HepG2 (cell line): ENCODE data around the gene ISG20L2. TPM values are rescaled to one million over a fixed set of nuclear protein-coding genes. Genes with fewer than 3 reads are reported as not detected.

Experiments
- ARID2 ChIP-seq: sonication (generic); formaldehyde crosslinking; IDR thresholded peaks from 2 replicates; pipeline ENCODE4 v1.8.1; 2022; ENCODE audit warnings: mild to moderate bottlenecking, missing genetic modification reagents, borderline replicate concordance
- ATM ChIP-seq: fragments of 450-650 bp; IDR thresholded peaks from 2 replicates; pipeline ENCODE4 v1.7.1; 2017; ENCODE audit warnings: mild to moderate bottlenecking, borderline replicate concordance
- DMTF1 ChIP-seq: sonication (generic); formaldehyde crosslinking; IDR thresholded peaks from 2 replicates; pipeline ENCODE4 v1.4.0; 2020; ENCODE audit warnings: mild to moderate bottlenecking, missing genetic modification reagents
- DNMT3B ChIP-seq: conservative IDR thresholded peaks from 2 replicates; pipeline ENCODE4 v1.6.1; 2016; ENCODE audit warnings: missing biosample characterization, control low read depth
- KAT7 ChIP-seq: IDR thresholded peaks from 2 replicates; pipeline ENCODE4 v1.6.1; 2018; ENCODE audit warnings: borderline replicate concordance, missing compliant biosample characterization
- MEIS2 ChIP-seq: sonication (generic); formaldehyde crosslinking; IDR thresholded peaks from 2 replicates; pipeline ENCODE4 v1.9.0; 2021; ENCODE audit warnings: mild to moderate bottlenecking, missing genetic modification reagents
- MXI1 ChIP-seq: IDR thresholded peaks from 3 replicates; pipeline ENCODE4 v1.6.1; 2012; ENCODE audit warnings: low read depth, low read length, inconsistent platforms, borderline replicate concordance
- POLR2A ChIP-seq, 2 experiments: IDR thresholded peaks; 2 replicates each; pipeline ENCODE4 v1.6.1; 2011; ENCODE audit warnings: low read depth in 2 of 2, low read length in 2 of 2, mild to moderate bottlenecking in 1 of 2, moderate library complexity in 1 of 2; ENCODE audit not compliant: insufficient read depth in 1 of 2
- RCOR2 ChIP-seq: IDR thresholded peaks from 2 replicates; pipeline ENCODE4 v1.6.1; 2016; ENCODE audit warnings: missing biosample characterization, missing genetic modification reagents
- SAP130 ChIP-seq: IDR thresholded peaks from 2 replicates; pipeline ENCODE4 v1.6.1; 2016; ENCODE audit warnings: low read depth
- TFAP4 ChIP-seq: sonication (generic); IDR thresholded peaks from 2 replicates; pipeline ENCODE4 v1.6.1; 2016; ENCODE audit warnings: low read depth, borderline replicate concordance
- THYN1 ChIP-seq: sonication (generic); formaldehyde crosslinking; IDR thresholded peaks from 2 replicates; pipeline ENCODE4 v1.8.1; 2023; ENCODE audit warnings: low read depth, mild to moderate bottlenecking, moderate library complexity, missing genetic modification reagents, borderline replicate concordance
- ZBTB2 ChIP-seq: sonication (generic); formaldehyde crosslinking; IDR thresholded peaks from 2 replicates; pipeline ENCODE4 v1.8.0; 2022; ENCODE audit warnings: low read depth, missing genetic modification reagents
- ZNF343 ChIP-seq: sonication (generic); formaldehyde crosslinking; IDR thresholded peaks from 2 replicates; pipeline ENCODE4 v1.4.0; 2020; ENCODE audit warnings: mild to moderate bottlenecking, missing genetic modification reagents
- ZNF350 ChIP-seq: sonication (generic); formaldehyde crosslinking; IDR thresholded peaks from 2 replicates; pipeline ENCODE4 v1.4.0; 2020; ENCODE audit warnings: mild to moderate bottlenecking, low read depth, missing genetic modification reagents, borderline replicate concordance
- ZNF670 ChIP-seq: sonication (generic); formaldehyde crosslinking; IDR thresholded peaks from 2 replicates; pipeline ENCODE4 v1.8.0; 2022; ENCODE audit warnings: mild to moderate bottlenecking, missing genetic modification reagents, borderline replicate concordance
- ZNF687 ChIP-seq: sonication (generic); formaldehyde crosslinking; IDR thresholded peaks from 2 replicates; pipeline ENCODE4 v1.5.1; 2020; ENCODE audit warnings: mild to moderate bottlenecking, missing genetic modification reagents, moderate library complexity
- ZNF792 ChIP-seq: IDR thresholded peaks from 2 replicates; pipeline ENCODE4 v1.6.1; 2016
- ZSCAN20 ChIP-seq: sonication (generic); formaldehyde crosslinking; IDR thresholded peaks from 2 replicates; pipeline ENCODE4 v1.4.0; 2020; ENCODE audit warnings: missing genetic modification reagents, mild to moderate bottlenecking, borderline replicate concordance
- polyA plus RNA-seq, 8 experiments: library from polyadenylated mRNA; depleted of rRNA in 3 of 8; stranded (reverse) in 7 of 8; unstranded in 1 of 8; fragments of >200 nt; fragmentation: Illumina TruSeq in 4 of 8; extraction: Trizol in 4 of 8; gene quantifications; 2 replicates each; pipeline versions ENCODE4 v1.2.1 to v1.2.3, GENCODE V29; 2011 to 2016; ENCODE audit warnings: low read depth in 4 of 8, missing spikeins in 1 of 8, mixed read lengths in 1 of 8; ENCODE audit not compliant: insufficient read depth in 1 of 8
- total RNA-seq, 5 experiments: library from RNA; depleted of rRNA; stranded (reverse); fragments of >200 nt; fragmentation: Illumina TruSeq; extraction: Trizol; gene quantifications; 2 replicates each; pipeline ENCODE4 v1.2.3, GENCODE V29; 2016; ENCODE audit warnings: low read depth in 1 of 5

The ISG20L2 gene
- total and polyA plus RNA-seq, 2 of the 13 experiments (the other 11 are each of a cell fraction or from before 2014, with no cell fraction given), result 19.8 to 21.3 TPM

- TF ChIP-seq ZBTB2 (CRISPR knock-in tag), result no peak
- no peak for TF ChIP-seq THYN1 (CRISPR knock-in tag)
- peak; percentile 27 for TF ChIP-seq ZNF687 (CRISPR knock-in tag)
- 0 out of 2 replicates have a peak, but pooled peaks have one; percentile 48 for TF ChIP-seq MEIS2 (CRISPR knock-in tag)
- no peak for TF ChIP-seq ARID2 (CRISPR knock-in tag)
- TF ChIP-seq MXI1, result peak; percentile 29; the same call in 1 of the 3 replicates
- TF ChIP-seq SAP130 (CRISPR knock-in tag), result peak; percentile 73
- peak; percentile 66; the same call in 1 of the 2 replicates for TF ChIP-seq KAT7 (CRISPR knock-in tag)
- TF ChIP-seq TFAP4, result peak; percentile 71; the same call in 1 of the 2 replicates
- no peak for TF ChIP-seq RCOR2 (CRISPR knock-in tag)
- TF ChIP-seq ZSCAN20 (CRISPR knock-in tag), result no peak
- TF ChIP-seq DMTF1 (CRISPR knock-in tag), result no peak
- TF ChIP-seq POLR2A (IDR thresholded peaks at IDR 0.05; ENCODE audit: insufficient read depth in 1 of 2, low read depth in 2 of 2, low read length in 2 of 2), result peak in 1 of 2 experiments; percentile 15; a peak in 1 of 4 replicates
- TF ChIP-seq ATM, result no peak
- 0 out of 2 replicates have a peak, but pooled peaks have one; percentile 0 for TF ChIP-seq ZNF343 (CRISPR knock-in tag)
- TF ChIP-seq DNMT3B (CRISPR knock-in tag), result no peak
- TF ChIP-seq ZNF350, result 0 out of 2 replicates have a peak, but pooled peaks have one; percentile 12
- TF ChIP-seq ZNF670, result 0 out of 2 replicates have a peak, but pooled peaks have one; percentile 53
- TF ChIP-seq ZNF792, result 0 out of 2 replicates have a peak, but pooled peaks have one; percentile 2
These were observed 39.5 kb upstream of the ISG20L2 start (continued) for GRCh38 chr1:156767879-156768604.
